Measurements from ENCODE around the gene ADARB1. TPM values are rescaled to one million over a fixed set of nuclear protein-coding genes. Genes with fewer than 3 reads are reported as not detected.

ADARB1 gene
- total and polyA plus RNA-seq, 9 of the 15 experiments (the other 6 are each of a cell fraction or from before 2014, with no cell fraction given): 6.7 to 16.0 (median 8.3) TPM

DNA sequence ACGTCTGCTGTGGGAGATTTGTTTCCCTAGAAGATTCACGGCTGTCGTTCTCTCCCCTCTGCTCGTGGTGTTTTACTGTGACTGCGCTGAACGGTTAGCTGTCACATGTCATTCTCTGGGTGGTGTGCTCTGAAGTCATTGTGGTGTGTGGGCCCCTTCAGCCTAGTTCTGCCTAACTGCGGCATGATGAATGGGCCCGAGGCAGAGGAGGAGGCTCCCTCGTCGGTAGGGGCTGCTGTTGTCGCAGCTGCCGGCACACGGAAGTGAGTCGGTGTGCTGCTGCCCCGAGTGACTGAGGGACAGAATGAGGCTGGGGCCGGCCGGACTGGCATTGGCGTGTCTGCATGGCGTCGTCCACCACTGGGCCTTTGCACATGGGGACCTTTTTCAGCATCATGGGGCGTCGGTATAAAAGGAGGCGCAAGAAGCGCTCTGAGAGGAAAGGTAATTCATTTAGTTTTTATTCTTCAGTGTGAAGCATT is 77.9 kb downstream of the ADARB1 start (continued):
- TF ChIP-seq CBFA2T3 (IDR thresholded peaks at IDR 0.05) (peak; percentile 28), SMAD1 (IDR thresholded peaks at IDR 0.05; ENCODE audit: low read depth, low read length, partially characterized antibody) (no peak), ZNF830 (CRISPR knock-in tag; IDR thresholded peaks at IDR 0.05) (no peak), ZNF133 (CRISPR knock-in tag; IDR thresholded peaks at IDR 0.05) (no peak), MEIS2 (IDR thresholded peaks at IDR 0.05; ENCODE audit: partially characterized antibody) (peak; percentile 98), HLTF (IDR thresholded peaks at IDR 0.05) (no peak), HDGF (IDR thresholded peaks at IDR 0.05) (0 out of 2 replicates have a peak, but pooled peaks have one; percentile 56), CAMTA2 (CRISPR knock-in tag; conservative IDR thresholded peaks at IDR 0.05) (no peak), CHD4 (IDR thresholded peaks at IDR 0.05; ENCODE audit: insufficient read depth, insufficient replicate concordance, low read depth, low read length, poor library complexity, severe bottlenecking) (no peak), NRF1 (conservative IDR thresholded peaks at IDR 0.05 in 1 of 2, IDR thresholded peaks at IDR 0.05 in 1 of 2) (peak in 1 of 2 experiments; percentile 55; a peak in 3 of 4 replicates), NFIC (IDR thresholded peaks at IDR 0.05) (peak; percentile 11; the same call in 1 of the 2 replicates), PHB2 (IDR thresholded peaks at IDR 0.05; ENCODE audit: low read depth) (no peak), EP400 (IDR thresholded peaks at IDR 0.05) (peak; percentile 47; the same call in 1 of the 2 replicates), ZNF165 (CRISPR knock-in tag; IDR thresholded peaks at IDR 0.05; ENCODE audit: borderline replicate concordance) (no peak), POLR2AphosphoS2 (IDR thresholded peaks at IDR 0.05; ENCODE audit: low read length) (no peak), HMG20B (CRISPR knock-in tag; IDR thresholded peaks at IDR 0.05) (no peak), NFYB (IDR thresholded peaks at IDR 0.05; ENCODE audit: extremely low read depth, insufficient read length) (no peak), TOE1 (IDR thresholded peaks at IDR 0.05; ENCODE audit: borderline replicate concordance) (peak; percentile 80; the same call in 1 of the 2 replicates), TOE1 (CRISPR knock-in tag; IDR thresholded peaks at IDR 0.05; ENCODE audit: borderline replicate concordance, low read depth) (0 out of 2 replicates have a peak, but pooled peaks have one; percentile 54), L3MBTL2 (IDR thresholded peaks at IDR 0.05) (peak; percentile 89), CTBP1 (IDR thresholded peaks at IDR 0.05; ENCODE audit: borderline replicate concordance) (peak; percentile 83; the same call in 1 of the 2 replicates), ARID1B (IDR thresholded peaks at IDR 0.05) (peak; percentile 44; the same call in 1 of the 2 replicates), ZNF699 (CRISPR knock-in tag; IDR thresholded peaks at IDR 0.05; ENCODE audit: insufficient replicate concordance) (no peak)
- TF ChIP-seq, protein P1, sequence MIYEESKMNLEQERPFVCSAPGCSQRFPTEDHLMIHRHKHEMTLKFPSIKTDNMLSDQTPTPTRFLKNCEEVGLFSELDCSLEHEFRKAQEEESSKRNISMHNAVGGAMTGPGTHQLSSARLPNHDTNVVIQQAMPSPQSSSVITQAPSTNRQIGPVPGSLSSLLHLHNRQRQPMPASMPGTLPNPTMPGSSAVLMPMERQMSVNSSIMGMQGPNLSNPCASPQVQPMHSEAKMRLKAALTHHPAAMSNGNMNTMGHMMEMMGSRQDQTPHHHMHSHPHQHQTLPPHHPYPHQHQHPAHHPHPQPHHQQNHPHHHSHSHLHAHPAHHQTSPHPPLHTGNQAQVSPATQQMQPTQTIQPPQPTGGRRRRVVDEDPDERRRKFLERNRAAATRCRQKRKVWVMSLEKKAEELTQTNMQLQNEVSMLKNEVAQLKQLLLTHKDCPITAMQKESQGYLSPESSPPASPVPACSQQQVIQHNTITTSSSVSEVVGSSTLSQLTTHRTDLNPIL (CRISPR knock-in tag; IDR thresholded peaks at IDR 0.05): no peak
- TF ChIP-seq, protein P2, sequence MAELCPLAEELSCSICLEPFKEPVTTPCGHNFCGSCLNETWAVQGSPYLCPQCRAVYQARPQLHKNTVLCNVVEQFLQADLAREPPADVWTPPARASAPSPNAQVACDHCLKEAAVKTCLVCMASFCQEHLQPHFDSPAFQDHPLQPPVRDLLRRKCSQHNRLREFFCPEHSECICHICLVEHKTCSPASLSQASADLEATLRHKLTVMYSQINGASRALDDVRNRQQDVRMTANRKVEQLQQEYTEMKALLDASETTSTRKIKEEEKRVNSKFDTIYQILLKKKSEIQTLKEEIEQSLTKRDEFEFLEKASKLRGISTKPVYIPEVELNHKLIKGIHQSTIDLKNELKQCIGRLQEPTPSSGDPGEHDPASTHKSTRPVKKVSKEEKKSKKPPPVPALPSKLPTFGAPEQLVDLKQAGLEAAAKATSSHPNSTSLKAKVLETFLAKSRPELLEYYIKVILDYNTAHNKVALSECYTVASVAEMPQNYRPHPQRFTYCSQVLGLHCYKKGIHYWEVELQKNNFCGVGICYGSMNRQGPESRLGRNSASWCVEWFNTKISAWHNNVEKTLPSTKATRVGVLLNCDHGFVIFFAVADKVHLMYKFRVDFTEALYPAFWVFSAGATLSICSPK (IDR thresholded peaks at IDR 0.05; ENCODE audit: borderline replicate concordance): no peak
- TF ChIP-seq, protein P3, sequence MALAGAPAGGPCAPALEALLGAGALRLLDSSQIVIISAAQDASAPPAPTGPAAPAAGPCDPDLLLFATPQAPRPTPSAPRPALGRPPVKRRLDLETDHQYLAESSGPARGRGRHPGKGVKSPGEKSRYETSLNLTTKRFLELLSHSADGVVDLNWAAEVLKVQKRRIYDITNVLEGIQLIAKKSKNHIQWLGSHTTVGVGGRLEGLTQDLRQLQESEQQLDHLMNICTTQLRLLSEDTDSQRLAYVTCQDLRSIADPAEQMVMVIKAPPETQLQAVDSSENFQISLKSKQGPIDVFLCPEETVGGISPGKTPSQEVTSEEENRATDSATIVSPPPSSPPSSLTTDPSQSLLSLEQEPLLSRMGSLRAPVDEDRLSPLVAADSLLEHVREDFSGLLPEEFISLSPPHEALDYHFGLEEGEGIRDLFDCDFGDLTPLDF (CRISPR knock-in tag; IDR thresholded peaks at IDR 0.05): peak; percentile 60; the same call in 1 of the 2 replicates
- TF ChIP-seq, protein P4, sequence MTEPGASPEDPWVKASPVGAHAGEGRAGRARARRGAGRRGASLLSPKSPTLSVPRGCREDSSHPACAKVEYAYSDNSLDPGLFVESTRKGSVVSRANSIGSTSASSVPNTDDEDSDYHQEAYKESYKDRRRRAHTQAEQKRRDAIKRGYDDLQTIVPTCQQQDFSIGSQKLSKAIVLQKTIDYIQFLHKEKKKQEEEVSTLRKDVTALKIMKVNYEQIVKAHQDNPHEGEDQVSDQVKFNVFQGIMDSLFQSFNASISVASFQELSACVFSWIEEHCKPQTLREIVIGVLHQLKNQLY (CRISPR knock-in tag; conservative IDR thresholded peaks at IDR 0.05): no peak

Data from K562 (cell line).